HCEC 1CT (cell line): ENCODE results near the gene SNX1.

ENCODE experiments used
- DNase-seq: peaks from one replicate; pipeline ENCODE4 v3.0.0-alpha.2; 2017

SNX1 gene

GRCh38 chr15:64148581-64148980 is 52.8 kb downstream of the SNX1 start:
- DNase-seq = no peak

DNA sequence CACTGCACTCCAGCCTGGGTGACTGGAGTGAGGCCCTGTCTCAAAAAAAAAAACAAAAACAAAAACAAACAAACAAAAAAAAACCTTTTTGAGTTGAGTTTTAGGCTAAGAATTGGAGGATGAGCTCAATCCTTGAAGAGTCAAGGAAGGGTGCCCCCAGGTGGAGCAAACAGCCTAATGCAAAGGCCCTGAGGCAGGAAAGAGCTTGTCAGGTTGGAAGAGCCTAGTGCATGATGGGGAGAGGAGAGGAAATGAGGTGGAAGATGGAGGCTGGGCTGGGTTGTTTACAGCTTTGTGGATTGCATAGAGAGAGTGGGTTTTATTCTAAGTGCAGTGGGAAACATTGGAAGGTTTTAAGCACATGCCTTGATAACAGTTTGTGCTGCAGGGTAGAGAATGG is 53.6 kb downstream of the SNX1 start:
- peak; percentile 36 for DNase-seq

- no peak for DNase-seq
Observed at GRCh38 chr15:64149893-64150578, 54.3 kb downstream of the SNX1 start.

- DNase-seq = no peak
Observed at GRCh38 chr15:64151727-64152506, 56.1 kb downstream of the SNX1 start, which contains the start of gene SNX22. Gene SNX22 (plus strand): TSS chr15:64151731. CDS start chr15:64151776, 45 bp downstream.

- no peak for DNase-seq
Observed at GRCh38 chr15:64152507-64153387, 57.0 kb downstream of the SNX1 start.

- DNase-seq = peak; percentile 74
Observed at GRCh38 chr15:64153480-64154367, 57.9 kb downstream of the SNX1 start.

GRCh38 chr15:64155802-64156651 is 60.2 kb downstream of the SNX1 start:
- DNase-seq = no peak

DNA sequence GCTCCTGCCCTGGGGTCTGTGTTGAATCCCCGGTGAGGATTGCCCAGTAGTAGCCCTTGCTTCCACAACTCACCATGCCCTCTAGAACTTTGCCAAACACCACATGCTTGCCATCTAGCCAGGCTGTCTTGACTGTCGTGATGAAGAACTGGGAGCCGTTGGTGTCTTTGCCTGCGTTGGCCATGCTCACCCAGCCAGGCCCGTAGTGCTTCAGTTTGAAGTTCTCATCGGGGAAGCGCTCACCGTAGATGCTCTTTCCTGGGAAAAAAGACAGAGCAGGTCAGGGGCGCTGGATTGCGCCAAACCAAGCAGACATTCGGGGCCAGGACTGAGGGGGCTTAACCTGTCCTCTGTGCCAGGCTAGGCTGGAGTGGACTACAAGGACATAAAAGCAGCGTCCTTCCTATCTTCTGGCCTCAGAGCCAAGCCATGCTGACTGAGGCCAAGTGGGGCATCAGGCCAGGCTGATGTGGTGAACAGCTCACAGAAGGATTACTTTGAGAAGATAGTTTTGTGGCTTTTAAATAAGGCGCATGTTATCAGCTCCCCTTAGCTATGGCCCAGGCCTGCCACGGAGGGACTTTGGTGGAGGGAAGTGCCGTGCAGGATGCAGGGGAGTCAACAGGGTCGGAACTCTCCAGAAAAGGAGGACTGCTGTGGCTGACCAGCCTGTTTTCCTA is 61.0 kb downstream of the SNX1 start:
- no peak for DNase-seq

- no peak for DNase-seq
Observed at GRCh38 chr15:64157599-64158125, 61.9 kb downstream of the SNX1 start.

DNA sequence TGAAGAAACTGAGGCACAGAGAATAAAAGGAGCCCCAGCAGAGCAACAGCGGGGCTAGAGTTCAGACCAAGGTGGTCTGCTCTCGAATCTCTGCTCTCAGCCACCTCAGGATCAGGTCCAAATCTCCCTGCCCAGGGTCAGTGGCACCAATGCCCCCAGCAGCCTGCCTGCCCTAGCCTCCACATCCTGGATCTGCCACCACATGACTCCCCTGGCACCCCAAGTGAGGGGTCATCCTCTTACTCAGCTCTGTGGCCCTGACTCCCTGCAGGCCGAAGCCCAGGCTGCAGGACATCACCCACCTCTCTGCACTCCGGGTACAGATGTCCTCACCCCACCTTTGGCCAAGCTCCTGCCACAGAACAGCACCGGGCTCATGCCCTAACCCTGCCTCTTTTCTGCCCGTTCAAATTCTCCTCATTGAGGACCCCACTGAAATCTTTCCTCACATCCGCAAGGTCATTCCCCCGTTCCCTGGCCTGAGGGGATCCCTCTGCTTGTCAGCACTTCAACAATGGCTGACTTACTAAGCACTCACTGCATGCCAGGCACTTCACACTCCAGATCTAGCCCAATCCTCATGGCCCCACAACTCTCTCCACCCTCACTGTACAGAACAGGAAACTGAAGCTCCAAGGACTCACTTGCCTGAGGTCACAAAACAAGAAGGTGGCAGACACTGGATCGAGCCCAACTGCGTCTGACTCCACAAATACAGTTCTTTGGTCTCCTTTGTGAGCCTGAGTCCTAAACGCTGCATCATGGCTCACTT is 62.8 kb downstream of the SNX1 start:
- DNase-seq = no peak

DNA sequence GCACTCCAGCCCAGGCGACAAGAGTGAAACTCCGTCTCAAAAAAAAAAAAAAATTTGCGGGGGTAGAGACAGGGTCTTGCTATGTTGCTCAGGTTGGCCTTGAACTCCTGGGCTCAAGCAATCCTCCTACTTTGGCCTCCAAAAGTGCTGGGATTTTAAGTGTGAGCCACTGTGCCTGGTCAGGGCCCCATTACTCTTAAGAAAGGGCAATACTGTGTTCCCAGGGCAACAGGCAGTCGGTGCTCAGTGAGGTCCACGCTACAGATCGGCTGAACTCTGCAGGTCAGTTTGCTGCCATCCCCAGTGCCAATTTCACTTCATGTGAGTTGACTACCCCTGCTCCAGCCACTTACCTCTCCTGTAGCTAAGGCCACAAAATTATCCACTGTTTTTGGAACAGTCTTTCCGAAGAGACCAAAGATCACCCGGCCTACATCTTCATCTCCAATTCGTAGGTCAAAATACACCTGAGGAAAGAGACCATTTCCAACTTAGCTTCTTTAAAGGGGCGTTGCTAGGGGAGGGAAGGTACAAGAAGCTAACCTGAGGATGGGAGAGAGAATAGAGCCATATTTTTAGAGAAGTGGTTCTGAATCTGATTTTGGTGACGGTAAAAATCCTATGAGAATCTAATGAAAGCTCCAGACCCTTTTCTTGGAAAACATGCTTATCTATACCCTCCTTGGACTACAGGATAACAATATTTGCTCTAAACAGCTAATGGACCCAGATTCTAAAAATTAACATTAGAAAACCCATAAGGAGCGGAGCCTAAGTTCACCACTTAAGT is 66.1 kb downstream of the SNX1 start:
- no peak for DNase-seq

DNA sequence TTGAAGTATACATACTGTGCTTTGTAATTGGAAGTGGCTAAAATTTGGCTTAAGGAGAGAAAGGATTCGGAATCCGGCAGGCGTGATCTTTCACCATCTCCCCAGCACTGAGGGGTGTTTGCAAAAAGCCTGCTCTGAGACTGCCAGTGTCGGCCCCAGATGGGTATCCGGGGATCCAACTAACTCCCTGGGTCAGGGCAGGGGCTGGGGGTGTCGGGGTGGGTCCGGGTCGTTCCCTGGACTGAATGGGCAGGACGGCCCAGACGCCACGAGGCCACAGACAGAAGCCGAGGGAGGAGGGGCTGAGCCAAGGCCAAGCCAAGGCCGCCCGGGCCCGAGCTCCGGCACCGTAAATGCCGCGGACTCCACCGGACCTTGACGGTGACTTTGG is 66.7 kb downstream of the SNX1 start:
- DNase-seq = no peak

DNA sequence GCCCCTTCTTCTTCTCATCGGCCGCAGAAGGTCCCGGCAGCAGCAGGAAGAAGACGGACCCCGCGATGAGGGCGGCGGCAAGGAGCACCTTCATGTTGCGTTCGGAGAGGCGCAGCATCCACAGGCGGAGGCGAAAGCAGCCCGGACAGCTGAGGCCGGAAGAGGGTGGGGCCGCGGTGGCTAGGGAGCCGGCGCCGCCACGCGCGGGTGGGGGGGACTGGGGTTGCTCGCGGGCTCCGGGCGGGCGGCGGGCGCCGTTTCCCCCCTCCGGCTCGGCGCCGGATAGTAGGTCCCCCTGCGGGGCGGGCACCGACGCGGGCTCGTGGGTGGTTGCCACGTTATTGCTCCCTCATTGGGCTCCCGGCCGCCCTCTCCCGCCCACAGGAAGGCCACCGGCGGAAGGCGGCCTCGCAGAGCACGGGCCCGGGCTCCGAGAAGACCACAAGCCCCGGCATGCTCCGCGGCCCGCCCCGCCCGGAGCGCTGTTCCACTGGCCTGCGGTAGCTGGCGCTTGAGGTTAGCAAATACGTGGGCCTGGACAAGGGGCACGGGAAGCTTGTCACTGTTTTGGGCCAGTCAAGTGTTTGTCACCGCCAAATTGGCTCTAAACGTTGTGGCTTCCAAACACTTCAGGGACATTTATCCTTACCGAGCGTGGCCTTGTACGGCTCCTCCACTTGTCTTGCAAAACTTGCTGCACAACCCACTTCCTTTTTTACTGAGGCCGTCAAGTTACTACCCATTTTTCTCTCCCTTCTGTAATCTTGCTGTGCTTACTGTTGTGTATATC is 67.3 kb downstream of the SNX1 start, which contains the start of gene PPIB:
Gene PPIB (minus strand): TSS at position 154 of the 790 bp plus-strand sequence. CDS start 36 bp downstream, at position 118.
- DNase-seq = peak; percentile 98

- DNase-seq = peak; percentile 17
Observed at GRCh38 chr15:64163659-64164362, 68.0 kb downstream of the SNX1 start.

- DNase-seq = no peak
Observed at GRCh38 chr15:64164436-64164835, 68.7 kb downstream of the SNX1 start.

- DNase-seq = no peak
Observed at GRCh38 chr15:64166102-64166890, 70.5 kb downstream of the SNX1 start.
